Smooth muscle cell (in vitro differentiated cells): Measurements from ENCODE around the gene SH3BGRL3. TPM values are rescaled to one million over a fixed set of nuclear protein-coding genes. Genes with fewer than 3 reads are reported as not detected.
"Not testable (repeated sequence)": the region's sequence is repeated elsewhere in the genome, so short reads cannot be mapped to it uniquely, and the experiment has no call there.

Source experiments
- DNase-seq: peaks from one replicate; lab custom pipeline; 2025; ENCODE audit not compliant: unreplicated experiment; lab: John Stamatoyannopoulos, UW
- H2AFZ ChIP-seq: fragments of 200-600 bp; sonication (generic); 2 replicates; pipeline ENCODE4 v1.6.0; 2016; ENCODE audit warnings: antibody characterized with exemption, low read depth, mild to moderate bottlenecking
- H3F3A ChIP-seq: fragments of 200-600 bp; sonication (generic); 2 replicates; pipeline ENCODE4 v1.6.0; 2017; ENCODE audit warnings: antibody characterized with exemption, low read depth
- H3K27ac ChIP-seq: fragments of 200-600 bp; sonication (generic); 2 replicates; pipeline ENCODE4 v1.5.1; 2016; ENCODE audit warnings: low read depth, mild to moderate bottlenecking
- H3K27me3 ChIP-seq: fragments of 200-600 bp; sonication (generic); 2 replicates; pipeline ENCODE4 v1.6.1; 2016; ENCODE audit warnings: low read depth, mild to moderate bottlenecking
- H3K36me3 ChIP-seq: fragments of 200-600 bp; sonication (generic); 2 replicates; pipeline ENCODE4 v1.5.1; 2016; ENCODE audit warnings: low read depth
- H3K4me1 ChIP-seq: fragments of 200-600 bp; sonication (generic); 2 replicates; pipeline ENCODE4 v1.5.1; 2016; ENCODE audit warnings: low read depth
- H3K4me2 ChIP-seq: fragments of 200-600 bp; sonication (generic); 2 replicates; pipeline ENCODE4 v1.6.0; 2016; ENCODE audit warnings: mild to moderate bottlenecking
- H3K4me3 ChIP-seq: fragments of 200-600 bp; sonication (generic); 2 replicates; pipeline ENCODE4 v1.5.1; 2016; ENCODE audit warnings: mild to moderate bottlenecking
- H3K79me2 ChIP-seq: fragments of 200-600 bp; sonication (generic); 2 replicates; pipeline ENCODE4 v1.6.0; 2016; ENCODE audit warnings: low read depth, mild to moderate bottlenecking
- H3K9ac ChIP-seq: fragments of 200-600 bp; sonication (generic); 2 replicates; pipeline ENCODE4 v1.6.0; 2016; ENCODE audit warnings: low read depth
- H3K9me3 ChIP-seq: fragments of 200-600 bp; sonication (generic); replicated peaks from 2 replicates; pipeline ENCODE4 v1.5.1; 2016; ENCODE audit warnings: low read depth
- H4K20me1 ChIP-seq: fragments of 200-600 bp; sonication (generic); 2 replicates; pipeline ENCODE4 v1.6.0; 2016; ENCODE audit warnings: low read depth
- CTCF ChIP-seq: fragments of 200-600 bp; sonication (generic); IDR thresholded peaks from 2 replicates; pipeline ENCODE4 v1.5.1; 2017; ENCODE audit warnings: borderline replicate concordance, mild to moderate bottlenecking, antibody characterized with exemption; ENCODE audit not compliant: insufficient read depth, poor library complexity, severe bottlenecking
- WGBS: methylation state at CpG from one replicate; pipeline ENCODE4 v1.1.7; 2016; ENCODE audit warnings: low lambda C conversion rate; 5-methylcytosine and 5-hydroxymethylcytosine counted together
- polyA plus RNA-seq: library from polyadenylated mRNA; unstranded; fragments of >200 nt; fragmentation: Nextera tagmentation; extraction: Ambion mirVana; gene quantifications from 2 replicates; pipeline ENCODE4 v1.2.1, GENCODE V29; 2016
- total RNA-seq: library from RNA; depleted of rRNA; stranded (reverse); fragments of >200 nt; gene quantifications from 2 replicates; pipeline ENCODE4 v1.2.3, GENCODE V29; 2014

SH3BGRL3 gene
- total RNA-seq, result 162 and 241 TPM in 2 replicates
- 1,359 and 1,367 TPM in 2 replicates for polyA plus RNA-seq

GRCh38 chr1:26279456-26280332 lies at the start of gene SH3BGRL3:
Gene SH3BGRL3 (plus strand): TSS chr1:26280086. CDS start chr1:26280156, 70 bp downstream.
- peaks cover 38% of the 10 kb centered on the region for H4K20me1 ChIP-seq
- H3K9me3 ChIP-seq, result no peaks in the 10 kb centered on the region
- peaks cover 57% of the 10 kb centered on the region for H3K4me1 ChIP-seq
- H3K36me3 ChIP-seq, result no peaks in the 10 kb centered on the region
- H3K79me2 ChIP-seq, result no peaks in the 10 kb centered on the region
- peak; percentile 65 for DNase-seq
- H3K4me3 ChIP-seq, result peak within 1 kb of the TSS; percentile 67
- peak within 1 kb of the TSS; percentile 89 for H3K9ac ChIP-seq
- peak within 1 kb of the TSS; percentile 94 for H3K4me2 ChIP-seq
- 4% methylated on average over 48 of the region's 66 CpGs for WGBS
- no peak within 1 kb of the TSS for H2AFZ ChIP-seq
- peak within 1 kb of the TSS; percentile 96 for H3K27ac ChIP-seq
- H3F3A ChIP-seq, result peaks cover 49% of the 10 kb centered on the region
- no peaks in the 10 kb centered on the region for H3K27me3 ChIP-seq
- TF ChIP-seq CTCF, result peak; percentile 43

GRCh38 chr1:26230682-26231081 lies 49.2 kb upstream of the SH3BGRL3 start:
- H2AFZ ChIP-seq, H4K20me1 ChIP-seq, H3K27me3 ChIP-seq, H3K27ac ChIP-seq, H3K9me3 ChIP-seq, H3K36me3 ChIP-seq, H3K4me2 ChIP-seq, DNase-seq, H3K4me1 ChIP-seq, H3F3A ChIP-seq, H3K4me3 ChIP-seq, H3K79me2 ChIP-seq, H3K9ac ChIP-seq: not testable (repeated sequence)
- 92% methylated on average over 2 of the region's 2 CpGs for WGBS

- peak; percentile 72 for TF ChIP-seq CTCF
- 1% methylated on average over 73 of the region's 73 CpGs for WGBS
- H3K79me2 ChIP-seq, result peaks cover 31% of the 10 kb centered on the region
- H3K9ac ChIP-seq, result peak within 1 kb of the TSS; percentile 78
- no peaks in the 10 kb centered on the region for H3K27me3 ChIP-seq
- H4K20me1 ChIP-seq, result no peaks in the 10 kb centered on the region
- DNase-seq, result peak; percentile 95
- peak within 1 kb of the TSS; percentile 78 for H3K27ac ChIP-seq
- peaks cover 4% of the 10 kb centered on the region for H3K4me1 ChIP-seq
- no peaks in the 10 kb centered on the region for H3K36me3 ChIP-seq
- H3K4me2 ChIP-seq, result peak within 1 kb of the TSS; percentile 87
- peak within 1 kb of the TSS; percentile 98 for H2AFZ ChIP-seq
- no peaks in the 10 kb centered on the region for H3K9me3 ChIP-seq
- H3K4me3 ChIP-seq, result peak within 1 kb of the TSS; percentile 87
- no peaks in the 10 kb centered on the region for H3F3A ChIP-seq
Observed at GRCh38 chr1:26233903-26234643, 45.8 kb upstream of the SH3BGRL3 start, which contains the start of gene CEP85. Gene CEP85 (plus strand): TSS chr1:26234200. CDS start chr1:26239784, 5,584 bp downstream.
